Keratinocyte (primary cell): ENCODE results near the gene DCDC2.

Experiments
- EZH2 ChIP-seq: IDR thresholded peaks from one replicate; pipeline ENCODE4 v1.6.1; 2012; ENCODE audit warnings: inconsistent platforms, mild to moderate bottlenecking, low read length, moderate library complexity
- TF ChIP-seq, protein P1 (sequence below), 3 experiments: IDR thresholded peaks in 1 of 3; conservative IDR thresholded peaks in 1 of 3; optimal IDR thresholded peaks in 1 of 3; 2 replicates in 2 of 3; 3 replicates in 1 of 3; pipeline versions ENCODE3 to v1.5.1; 2011; ENCODE audit warnings: low read length in 3 of 3, mild to moderate bottlenecking in 3 of 3, moderate library complexity in 2 of 3, control low read depth in 1 of 3, inconsistent platforms in 1 of 3; ENCODE audit not compliant: insufficient read depth in 2 of 3; ENCODE audit errors: extremely low read depth in 1 of 3

DNA sequence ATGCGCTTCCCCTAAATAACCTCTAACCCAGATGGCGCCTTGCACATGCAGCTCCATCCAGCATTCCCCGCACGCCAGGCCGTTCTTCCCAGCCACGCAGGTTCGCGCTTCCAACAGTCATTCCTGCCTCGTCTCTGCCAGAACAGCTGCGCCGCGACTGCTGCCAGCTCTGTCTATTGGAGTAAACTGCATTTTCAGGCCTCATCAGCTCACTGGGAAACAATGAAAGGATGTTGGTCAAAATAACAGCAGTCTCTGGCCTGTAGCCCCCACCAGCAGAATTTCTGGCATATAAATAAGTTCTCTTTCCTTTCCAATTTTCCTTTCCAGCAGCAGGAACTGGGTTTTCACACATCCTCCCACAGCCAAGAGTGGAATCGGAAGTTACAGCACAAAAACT lies 217.3 kb downstream of the DCDC2 start:
- TF ChIP-seq, protein P1, sequence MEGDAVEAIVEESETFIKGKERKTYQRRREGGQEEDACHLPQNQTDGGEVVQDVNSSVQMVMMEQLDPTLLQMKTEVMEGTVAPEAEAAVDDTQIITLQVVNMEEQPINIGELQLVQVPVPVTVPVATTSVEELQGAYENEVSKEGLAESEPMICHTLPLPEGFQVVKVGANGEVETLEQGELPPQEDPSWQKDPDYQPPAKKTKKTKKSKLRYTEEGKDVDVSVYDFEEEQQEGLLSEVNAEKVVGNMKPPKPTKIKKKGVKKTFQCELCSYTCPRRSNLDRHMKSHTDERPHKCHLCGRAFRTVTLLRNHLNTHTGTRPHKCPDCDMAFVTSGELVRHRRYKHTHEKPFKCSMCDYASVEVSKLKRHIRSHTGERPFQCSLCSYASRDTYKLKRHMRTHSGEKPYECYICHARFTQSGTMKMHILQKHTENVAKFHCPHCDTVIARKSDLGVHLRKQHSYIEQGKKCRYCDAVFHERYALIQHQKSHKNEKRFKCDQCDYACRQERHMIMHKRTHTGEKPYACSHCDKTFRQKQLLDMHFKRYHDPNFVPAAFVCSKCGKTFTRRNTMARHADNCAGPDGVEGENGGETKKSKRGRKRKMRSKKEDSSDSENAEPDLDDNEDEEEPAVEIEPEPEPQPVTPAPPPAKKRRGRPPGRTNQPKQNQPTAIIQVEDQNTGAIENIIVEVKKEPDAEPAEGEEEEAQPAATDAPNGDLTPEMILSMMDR (optimal IDR thresholded peaks at IDR 0.05 in 1 of 3, IDR thresholded peaks at IDR 0.05 in 1 of 3, conservative IDR thresholded peaks at IDR 0.05 in 1 of 3; ENCODE audit: extremely low read depth in 1 of 3, insufficient read depth in 2 of 3, low read length in 3 of 3), result no peak
- no peak for TF ChIP-seq EZH2
